H1 (cell line): ENCODE measurements around the gene SOX6. TPM values are rescaled to one million over a fixed set of nuclear protein-coding genes. Genes with fewer than 3 reads are reported as not detected.

Source experiments
- CTCF ChIA-PET: fragments of 300-600 bp; sonication (Branson Sonifier 250); formaldehyde crosslinking; loops from one replicate; lab custom pipeline; 2021; ENCODE audit not compliant: partially characterized antibody; lab: Charles Lee
- POLR2A ChIA-PET: fragments of 300-600 bp; sonication (Branson Sonifier 250); formaldehyde crosslinking; loops from one replicate; lab custom pipeline; 2021; ENCODE audit warnings: inconsistent platforms; ENCODE audit not compliant: partially characterized antibody; lab: Charles Lee
- DNase-seq, 2 experiments: peaks; one replicate each; pipeline versions ENCODE4 v3.0.0 to v3.0.0-alpha.2; 2010 to 2022; ENCODE audit warnings: low spot score in 2 of 2, low read depth in 1 of 2, mixed read lengths in 1 of 2
- FAIRE-seq: peaks from 2 replicates; lab custom pipeline; 2011; peaks lifted over from hg19 to GRCh38; lab: Jason Lieb, UNC
- H2AFZ ChIP-seq: 2 replicates; pipeline ENCODE4 v1.8.1; 2012; ENCODE audit warnings: low read length, inconsistent platforms
- H2AK5ac ChIP-seq: 2 replicates; pipeline ENCODE4 v1.6.1; 2013; ENCODE audit warnings: low read depth, low read length
- H2BK120ac ChIP-seq: replicated peaks from 2 replicates; pipeline ENCODE3; 2013; ENCODE audit warnings: low read depth, low read length, inconsistent platforms
- H2BK12ac ChIP-seq: 2 replicates; pipeline ENCODE4 v1.6.1; 2013; ENCODE audit warnings: low read depth, low read length
- H2BK15ac ChIP-seq: 2 replicates; pipeline ENCODE4 v1.6.1; 2013; ENCODE audit warnings: low read length
- H2BK20ac ChIP-seq: 2 replicates; pipeline ENCODE4 v1.6.1; 2013; ENCODE audit warnings: low read length
- H2BK5ac ChIP-seq: 2 replicates; pipeline ENCODE4 v1.6.1; 2013; ENCODE audit warnings: low read depth, low read length
- H3K14ac ChIP-seq: 2 replicates; pipeline ENCODE4 v1.6.1; 2013; ENCODE audit warnings: inconsistent platforms; ENCODE audit not compliant: insufficient read length
- H3K18ac ChIP-seq: 2 replicates; pipeline ENCODE4 v1.6.1; 2013; ENCODE audit warnings: low read length; ENCODE audit errors: extremely low read depth
- H3K23ac ChIP-seq: 2 replicates; pipeline ENCODE4 v1.6.1; 2013; ENCODE audit warnings: inconsistent platforms; ENCODE audit not compliant: insufficient read length
- H3K23me2 ChIP-seq: 2 replicates; pipeline ENCODE4 v1.6.1; 2013; ENCODE audit warnings: low read depth, low read length
- H3K27ac ChIP-seq: 2 replicates; pipeline ENCODE4 v1.6.1; 2011; ENCODE audit warnings: low read depth, low read length, inconsistent platforms
- H3K27me3 ChIP-seq, 4 experiments: replicated peaks in 1 of 4; 1 replicate in 1 of 4; 2 replicates in 3 of 4; pipeline versions ENCODE4 v1.6.1 to v1.8.1; 2011 to 2013; ENCODE audit warnings: low read length in 3 of 4, mild to moderate bottlenecking in 3 of 4, inconsistent platforms in 2 of 4, mixed read lengths in 2 of 4, moderate library complexity in 1 of 4; ENCODE audit not compliant: control insufficient read depth in 3 of 4, insufficient read depth in 3 of 4; ENCODE audit errors: extremely low read depth in 1 of 4
- H3K36me3 ChIP-seq, 4 experiments: 2 replicates each; pipeline versions ENCODE4 v1.6.1 to v1.8.1; 2011 to 2013; ENCODE audit warnings: mild to moderate bottlenecking in 4 of 4, low read length in 3 of 4, moderate library complexity in 2 of 4, control low read depth in 1 of 4, inconsistent platforms in 1 of 4; ENCODE audit not compliant: insufficient read depth in 4 of 4, control insufficient read depth in 2 of 4
- H3K4ac ChIP-seq: replicated peaks from 2 replicates; pipeline ENCODE3; 2013; ENCODE audit warnings: low read length, low read depth, mixed read lengths, inconsistent platforms; ENCODE audit not compliant: insufficient read length
- H3K4me1 ChIP-seq, 4 experiments: replicated peaks in 1 of 4; 1 replicate in 1 of 4; 2 replicates in 3 of 4; pipeline versions ENCODE4 v1.6.1 to v1.8.1; 2011 to 2013; ENCODE audit warnings: low read length in 3 of 4, inconsistent platforms in 2 of 4, mixed read lengths in 1 of 4; ENCODE audit not compliant: insufficient read depth in 4 of 4, control insufficient read depth in 3 of 4
- H3K4me2 ChIP-seq, 2 experiments: 2 replicates each; pipeline versions ENCODE4 v1.6.1 to v1.8.1; 2011 to 2013; ENCODE audit warnings: low read depth in 2 of 2, low read length in 2 of 2, control low read depth in 1 of 2, inconsistent platforms in 1 of 2, mild to moderate bottlenecking in 1 of 2; ENCODE audit not compliant: insufficient read depth in 1 of 2
- H3K4me3 ChIP-seq, 4 experiments: fragments of 200-600, 300-600 bp in 1 of 4; sonication (generic), shearing (Covaris generic), sonication (Bioruptor Twin) in 1 of 4; 2 replicates each; pipeline versions ENCODE4 v1.5.1 to v1.8.1; 2011 to 2016; ENCODE audit warnings: low read length in 4 of 4, low read depth in 3 of 4, control low read depth in 2 of 4, inconsistent platforms in 2 of 4, mild to moderate bottlenecking in 2 of 4, mixed read lengths in 1 of 4, moderate library complexity in 1 of 4; ENCODE audit not compliant: insufficient read depth in 2 of 4; ENCODE audit errors: extremely low read depth in 1 of 4
- H3K56ac ChIP-seq: replicated peaks from 2 replicates; pipeline ENCODE3; 2013; ENCODE audit warnings: low read depth, mild to moderate bottlenecking, mixed read lengths, low read length, inconsistent platforms; ENCODE audit not compliant: insufficient read length
- H3K79me1 ChIP-seq: 2 replicates; pipeline ENCODE4 v1.6.1; 2013; ENCODE audit warnings: low read depth, low read length, control low read depth
- H3K79me2 ChIP-seq, 2 experiments: 2 replicates each; pipeline versions ENCODE4 v1.6.1 to v1.8.1; 2012 to 2013; ENCODE audit warnings: low read length in 2 of 2, mild to moderate bottlenecking in 2 of 2, inconsistent platforms in 1 of 2; ENCODE audit not compliant: insufficient read depth in 2 of 2, control insufficient read depth in 1 of 2
- H3K9ac ChIP-seq, 4 experiments: replicated peaks in 1 of 4; 1 replicate in 1 of 4; 2 replicates in 3 of 4; pipeline versions ENCODE4 v1.6.1 to v1.8.1; 2011 to 2013; ENCODE audit warnings: low read depth in 3 of 4, low read length in 3 of 4, control low read depth in 2 of 4, mild to moderate bottlenecking in 2 of 4, moderate library complexity in 2 of 4, inconsistent platforms in 1 of 4; ENCODE audit errors: extremely low read depth in 1 of 4
- H3K9me3 ChIP-seq, 2 experiments: 2 replicates each; pipeline versions ENCODE4 v1.6.1 to v1.8.1; 2012 to 2013; ENCODE audit warnings: mild to moderate bottlenecking in 2 of 2, moderate library complexity in 2 of 2, control low read depth in 1 of 2, inconsistent platforms in 1 of 2, low read depth in 1 of 2, low read length in 1 of 2, mixed read lengths in 1 of 2; ENCODE audit not compliant: insufficient read depth in 2 of 2
- H4K20me1 ChIP-seq, 2 experiments: replicated peaks in 1 of 2; 2 replicates each; pipeline versions ENCODE3 to v1.8.1; 2011 to 2013; ENCODE audit warnings: inconsistent platforms in 2 of 2, low read length in 2 of 2, mild to moderate bottlenecking in 1 of 2; ENCODE audit not compliant: insufficient read depth in 2 of 2, control insufficient read depth in 1 of 2
- H4K5ac ChIP-seq: 2 replicates; pipeline ENCODE4 v1.6.1; 2013; ENCODE audit warnings: low read length, low read depth, mixed read lengths, inconsistent platforms; ENCODE audit not compliant: insufficient read length
- H4K8ac ChIP-seq: 2 replicates; pipeline ENCODE4 v1.8.0; 2013; ENCODE audit warnings: mild to moderate bottlenecking, moderate library complexity, low read length, inconsistent platforms; ENCODE audit not compliant: insufficient read depth; ENCODE audit errors: extremely low read depth
- H4K91ac ChIP-seq: replicated peaks from 2 replicates; pipeline ENCODE3; 2013; ENCODE audit warnings: low read length, mixed read lengths, inconsistent platforms; ENCODE audit not compliant: insufficient read length
- ASH2L ChIP-seq: fragments of 200-600, 300-600 bp; sonication (generic); IDR thresholded peaks from one replicate; pipeline ENCODE4 v1.7.1; 2017; ENCODE audit warnings: low read length
- BACH1 ChIP-seq: IDR thresholded peaks from 2 replicates; pipeline ENCODE4 v1.6.1; 2012; ENCODE audit warnings: low read length, improper control_type of control experiment
- CBX8 ChIP-seq: fragments of 300-800, 300-1000 bp; sonication (generic); IDR thresholded peaks from 2 replicates; pipeline ENCODE4 v1.7.1; 2016; ENCODE audit warnings: low read depth, low read length, borderline replicate concordance
- CTBP2 ChIP-seq: IDR thresholded peaks from 2 replicates; pipeline ENCODE4 v1.7.0; 2011; ENCODE audit warnings: borderline replicate concordance, mild to moderate bottlenecking, moderate library complexity, mixed read lengths, low read length; ENCODE audit not compliant: insufficient read depth, insufficient read length
- GABPA ChIP-seq: IDR thresholded peaks from 2 replicates; pipeline ENCODE4 v1.6.1; 2011; ENCODE audit warnings: mild to moderate bottlenecking, low read length, moderate library complexity, borderline replicate concordance; ENCODE audit not compliant: insufficient read depth
- KDM5A ChIP-seq: fragments of 200-600 bp; IDR thresholded peaks from 2 replicates; pipeline ENCODE4 v1.7.1; 2012; ENCODE audit warnings: mild to moderate bottlenecking, low read length, inconsistent platforms, mixed read lengths
- NRF1 ChIP-seq: IDR thresholded peaks from 2 replicates; pipeline ENCODE4 v1.6.1; 2011; ENCODE audit warnings: mild to moderate bottlenecking, low read depth, low read length, improper control_type of control experiment
- SAP30 ChIP-seq: fragments of 300-600 bp; sonication (generic); IDR thresholded peaks from 2 replicates; pipeline ENCODE4 v1.7.1; 2012; ENCODE audit warnings: low read length, moderate library complexity, mild to moderate bottlenecking, inconsistent platforms; ENCODE audit not compliant: insufficient read depth, insufficient replicate concordance
- SIN3A ChIP-seq, 2 experiments: IDR thresholded peaks in 1 of 2; conservative IDR thresholded peaks in 1 of 2; 2 replicates each; pipeline ENCODE4 v1.6.1; 2011 to 2012; ENCODE audit warnings: low read length in 2 of 2, improper control_type of control experiment in 1 of 2, low read depth in 1 of 2, mild to moderate bottlenecking in 1 of 2
- SIRT6 ChIP-seq: IDR thresholded peaks from one replicate; pipeline ENCODE4 v1.7.1; 2012; ENCODE audit warnings: low read length, inconsistent platforms
- SIX5 ChIP-seq: IDR thresholded peaks from 2 replicates; pipeline ENCODE4 v1.6.1; 2011; ENCODE audit warnings: mild to moderate bottlenecking, low read depth, low read length
- TBP ChIP-seq: IDR thresholded peaks from 2 replicates; pipeline ENCODE4 v1.6.1; 2011; ENCODE audit warnings: low read depth, low read length, improper control_type of control experiment
- TEAD4 ChIP-seq: IDR thresholded peaks from 2 replicates; pipeline ENCODE4 v1.6.1; 2012; ENCODE audit warnings: low read depth, low read length, inconsistent platforms, mixed read lengths
- YY1 ChIP-seq: IDR thresholded peaks from 2 replicates; pipeline ENCODE4 v1.6.1; 2011; ENCODE audit warnings: low read depth, mild to moderate bottlenecking, low read length
- WGBS, 2 experiments: shearing (Covaris generic) in 1 of 2; methylation state at CpG; one replicate each; pipeline versions ENCODE4 v1.1.6 to v1.1.7; 2013 to 2015; ENCODE audit warnings: low lambda C conversion rate in 2 of 2, mixed read lengths in 2 of 2, inconsistent platforms in 1 of 2, low coverage in 1 of 2, missing lambda C conversion rate in 1 of 2; ENCODE audit not compliant: insufficient replicate concordance in 2 of 2, insufficient coverage in 1 of 2, insufficient read length in 1 of 2; ENCODE audit errors: extremely low coverage in 1 of 2, missing lambda C conversion rate in 1 of 2; 5-methylcytosine and 5-hydroxymethylcytosine counted together
- polyA plus RNA-seq, 7 experiments: library from polyadenylated mRNA; depleted of rRNA in 3 of 7; stranded (reverse) in 5 of 7; unstranded in 2 of 7; fragments of >200 nt in 5 of 7; fragments of 200-250 nt in 2 of 7; gene quantifications; 1 replicate in 5 of 7; 2 replicates in 1 of 7; 4 replicates in 1 of 7; pipeline versions ENCODE4 v1.2.1 to v1.2.3, GENCODE V29; 2011 to 2013; ENCODE audit warnings: missing spikeins in 2 of 7, mixed read lengths in 2 of 7
- total RNA-seq: library from RNA; stranded (reverse); fragmentation: NEBNext Ultra II Directional; extraction: Animal tissue kit (Norgen Biotek cat#: 25700); gene quantifications from 2 replicates; pipeline ENCODE4 v1.2.1, GENCODE V29; 2021
- TF ChIP-seq, protein P1 (sequence below): IDR thresholded peaks from 2 replicates; pipeline ENCODE4 v1.6.1; 2012; ENCODE audit warnings: inconsistent platforms

Gene SOX6
- total and polyA plus RNA-seq, 2 of the 8 experiments (the other 6 are each of a cell fraction or from before 2014, with no cell fraction given), result 0.09 TPM; not detected in 1

DNA sequence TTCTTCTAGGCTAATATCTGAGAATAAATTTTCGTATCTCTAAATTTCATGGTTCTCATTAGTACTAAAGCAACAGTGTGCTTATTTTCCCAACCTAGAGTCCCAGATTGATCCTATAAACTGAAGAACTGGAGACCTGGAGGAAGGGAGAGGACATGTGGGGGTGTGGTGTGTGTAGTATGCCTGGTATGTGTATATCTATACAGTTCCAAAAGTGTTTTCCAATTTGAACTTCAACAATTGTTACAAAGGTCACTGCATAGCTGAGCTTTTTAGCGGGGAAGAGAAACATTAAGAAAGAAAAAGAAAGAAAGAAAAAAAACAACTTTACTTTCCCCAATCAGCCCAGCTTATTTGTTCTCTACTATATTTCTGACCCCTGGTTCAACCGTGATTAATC lies 152.1 kb downstream of the SOX6 start:
- Histone ChIP-seq H2BK20ac (no peak overlapping the region), H3K9me3 (no peaks in the 10 kb centered on the region), H4K8ac (no peak overlapping the region), H3K4ac (no peak overlapping the region), H3K79me1 (no peaks in the 10 kb centered on the region), H3K36me3 (no peaks in the 10 kb centered on the region), H4K20me1 (no peaks in the 10 kb centered on the region), H3K4me2 (no peak overlapping the region), H3K27ac (no peak overlapping the region), H3K9ac (no peak overlapping the region), H3K23me2 (no peaks in the 10 kb centered on the region), H2BK15ac (no peak overlapping the region), H3K56ac (no peak overlapping the region), H3K4me3 (no peak overlapping the region), H3K23ac (no peak overlapping the region), H3K14ac (no peak overlapping the region), H2BK120ac (no peak overlapping the region), H4K5ac (no peak overlapping the region), H2BK12ac (no peak overlapping the region), H4K91ac (no peak overlapping the region), H3K18ac (no peak overlapping the region), H2AFZ (no peak overlapping the region), H2AK5ac (no peak overlapping the region), H2BK5ac (no peak overlapping the region), H3K27me3 (no peaks in the 10 kb centered on the region), H3K4me1 (no peaks in the 10 kb centered on the region), H3K79me2 (no peaks in the 10 kb centered on the region)
- TF ChIP-seq GABPA, result no peak
- no peak for TF ChIP-seq NRF1
- no peak for TF ChIP-seq SIRT6
- no peak for TF ChIP-seq KDM5A
- no peak for TF ChIP-seq SIX5
- TF ChIP-seq TEAD4, result no peak
- TF ChIP-seq ASH2L, result no peak
- no peak for TF ChIP-seq YY1
- TF ChIP-seq TBP, result no peak
- no peak for TF ChIP-seq CBX8
- no peak for TF ChIP-seq SAP30
- TF ChIP-seq, protein P1, sequence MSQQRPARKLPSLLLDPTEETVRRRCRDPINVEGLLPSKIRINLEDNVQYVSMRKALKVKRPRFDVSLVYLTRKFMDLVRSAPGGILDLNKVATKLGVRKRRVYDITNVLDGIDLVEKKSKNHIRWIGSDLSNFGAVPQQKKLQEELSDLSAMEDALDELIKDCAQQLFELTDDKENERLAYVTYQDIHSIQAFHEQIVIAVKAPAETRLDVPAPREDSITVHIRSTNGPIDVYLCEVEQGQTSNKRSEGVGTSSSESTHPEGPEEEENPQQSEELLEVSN, result no peak
- no peak for TF ChIP-seq SIN3A (conservative IDR thresholded peaks at IDR 0.05 in 1 of 2, IDR thresholded peaks at IDR 0.05 in 1 of 2; ENCODE audit: low read depth in 1 of 2, low read length in 2 of 2)
- no peak for TF ChIP-seq BACH1
- no peak for TF ChIP-seq CTBP2
- FAIRE-seq, result no peak
- DNase-seq, result no peak
- ChIA-PET CTCF (no interaction called here), POLR2A (no interaction called here)
- WGBS, 2 experiments, result 86% methylated on average over 3 of the region's 3 CpGs; no CpG with 5 or more reads in 1 of the 2 experiments
